HG03108 (cell line): ENCODE data around the gene CCIN.
"Not testable (repeated sequence)": the region's sequence is repeated elsewhere in the genome, so short reads cannot be mapped to it uniquely, and the experiment has no call there.

Experiments
- ATAC-seq: cut with Tn5 transposase; IDR thresholded peaks from one replicate; pipeline ENCODE4 v1.9.1; 2021; ENCODE audit warnings: moderate library complexity; ENCODE audit not compliant: unreplicated experiment

CCIN gene

GRCh38 chr9:36169166-36169565, at the start of gene CCIN:
TSS of gene CCIN (plus strand) at chr9:36169388. CDS start at chr9:36169503, 115 bp downstream.
- no peak for ATAC-seq

DNA sequence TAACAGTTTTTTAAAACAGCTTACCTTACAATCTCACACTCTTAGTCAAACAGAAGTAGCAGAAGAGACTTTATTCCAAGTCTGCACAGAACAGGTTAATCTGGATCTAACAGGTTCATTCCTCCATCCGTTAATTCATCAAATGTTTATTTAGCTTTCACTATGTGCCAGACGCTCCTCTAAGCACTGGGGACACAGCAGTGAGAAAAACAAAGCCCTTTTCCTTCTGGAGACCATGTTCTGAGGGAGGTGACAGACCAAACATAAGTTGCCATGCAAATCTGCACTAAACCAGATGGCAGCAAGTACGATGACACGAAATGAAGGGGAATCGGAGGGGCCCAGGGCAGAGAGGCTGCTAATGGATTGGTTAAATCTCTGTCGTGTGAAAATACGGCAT, 49.7 kb upstream of the CCIN start:
- no peak for ATAC-seq

- ATAC-seq, result no peak
Observed at GRCh38 chr9:36120705-36121104, 48.5 kb upstream of the CCIN start.

- no peak for ATAC-seq
Observed at GRCh38 chr9:36121971-36122370, 47.2 kb upstream of the CCIN start.

- ATAC-seq, result no peak
Observed at GRCh38 chr9:36123515-36123914, 45.7 kb upstream of the CCIN start.

- no peak for ATAC-seq
Observed at GRCh38 chr9:36125062-36125855, 43.9 kb upstream of the CCIN start.

DNA sequence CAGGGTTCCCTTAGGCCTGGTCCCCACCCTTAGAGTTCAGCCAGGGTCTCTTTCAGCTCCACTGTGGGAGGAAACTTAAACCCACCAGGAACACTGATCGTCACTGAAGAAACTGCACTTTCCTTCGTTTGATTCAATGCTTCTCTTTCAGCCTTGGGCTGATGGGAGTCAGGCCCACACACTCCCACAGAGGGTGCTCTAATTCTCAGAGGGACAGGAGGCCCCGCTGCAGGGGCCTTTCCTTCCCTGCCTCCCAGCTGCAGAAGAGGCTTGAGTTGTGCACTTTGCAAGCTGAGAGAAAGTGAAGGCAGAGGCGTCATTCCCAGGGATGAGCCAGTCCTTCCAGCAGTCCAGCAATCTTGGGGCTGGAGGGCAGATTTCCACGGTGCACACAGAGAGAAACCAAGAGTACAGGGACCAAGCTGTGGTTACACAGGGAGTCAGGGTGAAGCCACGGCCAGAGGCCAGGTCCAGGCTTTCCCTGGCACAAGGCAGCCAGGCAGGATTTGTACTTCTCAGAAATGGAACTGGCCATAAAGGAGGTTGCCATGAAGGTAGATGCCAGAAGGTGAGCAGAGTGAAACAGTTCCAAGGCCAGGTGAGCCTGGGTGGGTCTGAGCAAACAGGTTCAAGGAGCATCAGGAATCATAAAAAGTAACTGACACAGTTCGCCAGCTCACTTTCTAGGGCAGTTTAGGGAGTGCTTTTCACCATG, 43.0 kb upstream of the CCIN start:
- ATAC-seq, result no peak

DNA sequence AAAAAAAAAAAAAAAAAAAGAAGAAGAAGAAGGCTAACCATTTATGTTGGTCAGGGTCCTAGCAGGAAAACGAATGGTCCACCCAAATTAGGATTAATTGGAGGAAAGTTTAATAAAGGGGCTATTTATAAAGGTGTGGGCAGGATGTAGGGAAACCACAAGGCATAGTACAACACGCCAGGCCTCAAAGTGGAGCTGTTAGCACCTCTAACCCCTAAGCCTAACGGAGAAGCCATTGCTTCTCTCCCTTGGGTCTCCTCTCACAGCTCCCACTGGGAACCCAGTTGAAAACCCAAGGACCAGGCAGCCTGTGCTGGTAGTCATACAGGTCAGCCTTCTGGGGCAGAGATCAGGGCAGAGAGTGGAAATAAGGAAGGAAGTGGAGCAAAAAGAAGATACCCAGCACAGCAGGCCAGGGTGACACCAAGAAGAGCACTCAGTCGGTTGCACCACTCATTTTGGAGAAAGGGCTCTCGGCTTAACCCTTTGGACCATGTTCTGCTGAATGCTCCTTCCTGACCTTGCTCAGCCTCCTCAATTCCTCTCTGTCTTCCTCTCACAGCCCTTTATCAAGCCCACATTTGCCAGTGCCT, 41.4 kb upstream of the CCIN start:
- no peak for ATAC-seq

DNA sequence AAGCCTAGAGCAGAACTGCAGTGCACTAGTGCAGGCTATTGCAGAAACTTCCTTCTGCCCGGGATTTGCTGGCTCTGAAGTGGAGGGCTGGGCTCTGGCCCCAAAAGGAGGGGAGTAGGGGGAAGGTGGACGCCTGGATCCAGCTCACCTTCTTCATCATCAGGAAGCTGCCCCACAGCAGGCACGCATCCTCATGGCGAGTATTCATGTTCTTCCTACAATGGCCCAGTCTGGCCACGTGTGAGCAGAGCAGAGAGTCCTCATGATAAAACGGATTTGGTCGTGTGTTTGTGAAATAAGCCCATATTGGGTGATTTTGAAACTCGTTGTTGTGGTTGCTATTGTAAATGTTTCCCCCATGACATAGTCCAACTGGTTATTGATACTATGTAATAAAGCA, 40.8 kb upstream of the CCIN start:
- ATAC-seq, result no peak

- ATAC-seq, result no peak
Observed at GRCh38 chr9:36129139-36129538, 40.0 kb upstream of the CCIN start.

GRCh38 chr9:36131666-36132065, 37.5 kb upstream of the CCIN start:
- ATAC-seq, result not testable (repeated sequence)

GRCh38 chr9:36132086-36132485, 37.1 kb upstream of the CCIN start:
- ATAC-seq, result no peak

DNA sequence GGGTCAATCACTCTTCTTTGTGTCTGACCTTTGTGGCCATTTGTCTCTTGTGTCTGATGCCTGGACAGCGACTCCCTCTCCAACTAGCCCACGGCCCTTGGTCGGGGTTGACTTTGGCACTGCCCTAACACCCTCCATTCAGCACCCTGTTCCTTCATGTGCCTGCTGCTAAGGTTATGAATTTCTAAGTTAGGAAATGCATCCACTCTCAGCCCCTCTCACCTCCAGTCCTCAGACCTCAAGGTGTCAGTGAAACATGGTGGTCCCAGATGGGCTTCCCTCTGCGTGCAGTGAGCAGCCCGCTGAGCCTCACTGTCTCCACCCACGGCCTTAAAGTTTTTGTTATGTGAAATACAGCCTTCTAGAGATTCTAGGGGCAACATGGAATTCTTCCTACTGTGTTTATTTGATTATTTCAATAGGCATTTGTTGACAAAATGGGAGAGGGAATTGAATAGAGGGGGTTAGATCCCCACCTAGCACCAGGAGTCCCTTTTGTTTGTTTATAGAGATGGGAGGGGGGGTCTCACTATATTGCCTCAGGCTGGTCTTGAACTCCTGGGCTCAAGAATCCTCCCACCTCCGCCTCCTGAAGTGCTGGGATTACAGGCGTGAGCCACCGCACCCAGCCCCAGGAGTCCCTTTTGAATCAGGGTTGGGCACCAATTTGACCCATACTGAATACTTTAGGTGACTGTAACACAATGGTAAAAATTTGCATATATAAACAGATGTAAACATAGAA, 34.3 kb upstream of the CCIN start:
- no peak for ATAC-seq

- ATAC-seq, result no peak
Observed at GRCh38 chr9:36135741-36136271, 33.4 kb upstream of the CCIN start.

GRCh38 chr9:36136272-36136893, 32.8 kb upstream of the CCIN start, which contains the start of gene GLIPR2:
TSS of gene GLIPR2 (plus strand) at chr9:36136733. CDS start at chr9:36136779, 46 bp downstream.
- ATAC-seq, result peak; percentile 94

DNA sequence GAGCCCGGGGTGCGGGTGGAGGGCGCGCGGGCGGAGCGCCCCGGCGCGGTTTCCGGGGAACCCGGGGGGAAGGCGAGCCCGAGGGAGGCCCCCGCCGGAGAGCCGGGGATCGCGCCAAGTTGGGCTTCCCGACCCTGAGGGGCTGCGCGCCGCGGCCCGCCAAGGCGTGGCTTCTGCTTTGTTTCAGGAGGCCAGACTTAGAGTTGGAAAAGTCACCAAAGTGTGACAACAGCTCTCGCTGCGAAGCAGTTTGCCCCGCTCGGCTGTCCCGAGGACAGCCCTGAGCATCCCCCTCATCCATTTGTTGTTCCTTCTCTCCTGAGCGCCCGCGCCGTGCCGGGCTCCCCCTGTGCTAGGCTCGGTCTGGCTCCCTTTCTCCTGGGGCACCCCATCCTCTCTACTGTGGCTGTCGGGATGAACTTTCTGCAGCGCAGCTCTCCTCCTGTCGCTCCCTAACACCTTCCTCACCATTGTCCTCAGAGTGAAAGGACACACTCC, 32.2 kb upstream of the CCIN start:
- ATAC-seq, result peak; percentile 27

GRCh38 chr9:36137392-36138004, 31.7 kb upstream of the CCIN start:
- no peak for ATAC-seq

GRCh38 chr9:36138496-36138895, 30.7 kb upstream of the CCIN start:
- no peak for ATAC-seq

DNA sequence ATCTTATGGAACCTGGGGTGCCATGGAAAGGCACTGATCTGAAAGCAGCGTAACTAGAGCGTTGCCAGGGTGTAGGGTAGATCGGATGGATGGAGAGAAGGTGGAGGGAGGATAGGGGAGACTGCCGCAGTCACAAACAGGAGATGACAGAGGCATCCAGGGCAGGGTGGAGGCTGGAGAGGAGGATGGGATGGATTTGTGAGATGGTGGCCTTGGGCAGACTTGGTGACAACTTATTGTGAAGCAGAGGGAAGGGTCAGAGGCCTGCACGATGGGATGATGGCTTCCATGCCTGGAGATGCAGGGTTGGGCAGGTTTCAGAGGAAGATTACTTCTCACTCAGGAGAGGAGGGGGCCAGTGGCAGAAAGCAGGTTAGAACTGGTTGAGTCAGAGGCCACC, 30.3 kb upstream of the CCIN start:
- no peak for ATAC-seq
